Endothelial cell of umbilical vein (primary cell): ENCODE data around the gene WNK4. TPM values are rescaled to one million over a fixed set of nuclear protein-coding genes. Genes with fewer than 3 reads are reported as not detected.
A peak's percentile ranks its signal among the peaks of the same experiment; 100 is the strongest.

Source experiments
- BruUV-seq: library from RNA; stranded (reverse); fragments of 400-500 nt; replicated peaks from 2 replicates; lab custom pipeline; 2021; lab: Mats Ljungman, UMichigan
- CTCF ChIA-PET: fragments of 300-600, 350-600 bp; sonication (Branson Sonifier 250); formaldehyde crosslinking; loops from one replicate; lab custom pipeline; 2021; ENCODE audit warnings: antibody characterized with exemption, inconsistent platforms; lab: Charles Lee
- POLR2A ChIA-PET: fragments of 300-600, 350-600 bp; sonication (Branson Sonifier 250); formaldehyde crosslinking; loops from one replicate; lab custom pipeline; 2021; ENCODE audit warnings: antibody characterized with exemption, inconsistent platforms; lab: Charles Lee
- DNase-seq: peaks from one replicate; pipeline ENCODE4 v3.0.0-alpha.2; 2011; ENCODE audit warnings: low read depth, low spot score
- FAIRE-seq: peaks from 2 replicates; lab custom pipeline; 2011; peaks lifted over from hg19 to GRCh38; lab: Jason Lieb, UNC
- H2AFZ ChIP-seq: 2 replicates; pipeline ENCODE4 v1.6.0; 2012; ENCODE audit warnings: low read depth, low read length, control low read depth, inconsistent platforms
- H3K27ac ChIP-seq: 2 replicates; pipeline ENCODE4 v1.5.1; 2011; ENCODE audit warnings: low read depth, mild to moderate bottlenecking, control low read depth, low read length, moderate library complexity; ENCODE audit not compliant: insufficient read depth
- H3K27me3 ChIP-seq, 2 experiments: 2 replicates each; pipeline versions ENCODE4 v1.6.0 to v1.6.1; 2011; ENCODE audit warnings: low read length in 2 of 2, mixed read lengths in 1 of 2; ENCODE audit not compliant: control insufficient read depth in 2 of 2, insufficient read depth in 2 of 2
- H3K36me3 ChIP-seq, 2 experiments: 2 replicates in 1 of 2; 3 replicates in 1 of 2; pipeline ENCODE4 v1.5.1; 2011; ENCODE audit warnings: low read length in 2 of 2, mild to moderate bottlenecking in 1 of 2, moderate library complexity in 1 of 2; ENCODE audit not compliant: control insufficient read depth in 2 of 2, insufficient read depth in 2 of 2; ENCODE audit errors: extremely low read depth in 1 of 2
- H3K4me1 ChIP-seq: 3 replicates; pipeline ENCODE4 v1.5.1; 2011; ENCODE audit warnings: mild to moderate bottlenecking, low read length; ENCODE audit not compliant: control insufficient read depth, insufficient read depth; ENCODE audit errors: extremely low read depth
- H3K4me2 ChIP-seq: 2 replicates; pipeline ENCODE4 v1.6.1; 2011; ENCODE audit warnings: low read length, control low read depth, mixed read lengths; ENCODE audit not compliant: insufficient read depth
- H3K4me3 ChIP-seq, 3 experiments: fragments of 200-600 bp in 1 of 3; sonication (generic), shearing (Covaris generic) in 1 of 3; replicated peaks in 1 of 3; 2 replicates each; pipeline ENCODE4 v1.5.1; 2011 to 2016; ENCODE audit warnings: control low read depth in 3 of 3, low read length in 3 of 3, mild to moderate bottlenecking in 2 of 3, inconsistent platforms in 1 of 3, low read depth in 1 of 3, moderate library complexity in 1 of 3; ENCODE audit not compliant: insufficient read depth in 1 of 3
- H3K79me2 ChIP-seq: 2 replicates; pipeline ENCODE4 v1.6.0; 2012; ENCODE audit warnings: low read length, inconsistent platforms; ENCODE audit not compliant: control insufficient read depth, insufficient read depth
- H3K9ac ChIP-seq: replicated peaks from 2 replicates; pipeline ENCODE3; 2011; ENCODE audit warnings: low read length, control low read depth; ENCODE audit not compliant: insufficient read depth; ENCODE audit errors: extremely low read depth
- H3K9me1 ChIP-seq: replicated peaks from 3 replicates; pipeline ENCODE4 v1.6.0; 2011; ENCODE audit warnings: mild to moderate bottlenecking, low read length; ENCODE audit not compliant: control insufficient read depth, insufficient read depth; ENCODE audit errors: extremely low read depth
- H3K9me3 ChIP-seq: replicated peaks from 2 replicates; pipeline ENCODE4 v1.5.1; 2012; ENCODE audit warnings: low read length, inconsistent platforms; ENCODE audit not compliant: control insufficient read depth, insufficient read depth
- H4K20me1 ChIP-seq: replicated peaks from 2 replicates; pipeline ENCODE3; 2011; ENCODE audit warnings: mild to moderate bottlenecking, low read length; ENCODE audit not compliant: control insufficient read depth, insufficient read depth; ENCODE audit errors: extremely low read depth
- CTCF ChIP-seq, 2 donors: IDR thresholded peaks; 1 replicate in 1 of 2; 2 replicates in 1 of 2; pipeline ENCODE4 v1.5.1; 2011; ENCODE audit warnings: low read length in 2 of 2, mild to moderate bottlenecking in 2 of 2, moderate library complexity in 2 of 2, control low read depth in 1 of 2, inconsistent platforms in 1 of 2, low read depth in 1 of 2; ENCODE audit not compliant: insufficient read depth in 1 of 2; ENCODE audit errors: extremely low read depth in 1 of 2
- EZH2 ChIP-seq: IDR thresholded peaks from 2 replicates; pipeline ENCODE4 v1.6.1; 2012; ENCODE audit warnings: borderline replicate concordance, low read depth, mild to moderate bottlenecking, moderate library complexity, low read length, inconsistent platforms; ENCODE audit not compliant: severe bottlenecking
- FOS ChIP-seq: IDR thresholded peaks from 2 replicates; pipeline ENCODE4 v1.6.1; 2011; ENCODE audit warnings: mild to moderate bottlenecking, low read length, moderate library complexity, borderline replicate concordance; ENCODE audit not compliant: insufficient read depth
- GATA2 ChIP-seq: IDR thresholded peaks from 2 replicates; pipeline ENCODE4 v1.7.0; 2011; ENCODE audit warnings: low read depth, mild to moderate bottlenecking, moderate library complexity, mixed read lengths, low read length; ENCODE audit not compliant: insufficient read length, insufficient read depth
- JUN ChIP-seq: IDR thresholded peaks from 2 replicates; pipeline ENCODE4 v1.6.1; 2011; ENCODE audit warnings: borderline replicate concordance, low read depth; ENCODE audit not compliant: insufficient read length, insufficient read depth
- MAX ChIP-seq: IDR thresholded peaks from 2 replicates; pipeline ENCODE4 v1.6.1; 2011; ENCODE audit not compliant: insufficient read depth, insufficient read length
- MYC ChIP-seq: IDR thresholded peaks from one replicate; pipeline ENCODE4 v1.6.1; 2011; ENCODE audit warnings: mild to moderate bottlenecking, low read depth, low read length
- POLR2A ChIP-seq: IDR thresholded peaks from 2 replicates; pipeline ENCODE4 v1.6.1; 2012; ENCODE audit warnings: low read depth, mild to moderate bottlenecking, control low read depth, low read length
- POLR2AphosphoS5 ChIP-seq: IDR thresholded peaks from 2 replicates; pipeline ENCODE4 v1.6.1; 2012; ENCODE audit warnings: low read depth, mild to moderate bottlenecking, control low read depth, low read length, moderate library complexity; ENCODE audit not compliant: insufficient read depth
- dilution Hi-C: fragments of 300-500 bp; cut with MboI; formaldehyde crosslinking; loops from one replicate; pipeline ENCODE4 v1.15.0; 2019; ENCODE audit warnings: low sequenced_read_pairs; ENCODE audit not compliant: extremely low pct_ligation_motif_present
- intact Hi-C: fragments of 100-400 bp; cut with micrococcal nuclease; formaldehyde crosslinking; loops from one replicate; pipeline ENCODE4 v1.10.0; 2022
- polyA plus RNA-seq, 4 experiments: library from polyadenylated mRNA; depleted of rRNA in 3 of 4; stranded (reverse) in 3 of 4; unstranded in 1 of 4; fragments of >200 nt; gene quantifications; 2 replicates each; pipeline versions ENCODE4 v1.2.1 to v1.2.3, GENCODE V29; 2011 to 2012; ENCODE audit warnings: missing spikeins in 1 of 4
- total RNA-seq: library from RNA; stranded (reverse); gene quantifications from 2 replicates; pipeline ENCODE4 v1.2.3, GENCODE V29; 2021

Gene WNK4
- total and polyA plus RNA-seq, 2 donors (not counting 3 experiments of a cell fraction or from before 2014, with no cell fraction given): 0.84 to 1.9 TPM

- ChIA-PET POLR2A (no interaction called here), CTCF (interaction anchor here (0.5 to 3.0 kb wide), 6 partner anchors 9 to 165 kb away, joined by 3 to 18 read pairs (median 4); partner anchors contain the start of genes BECN1 and RPL27)
- H3K36me3 ChIP-seq: peaks cover 8 to 9% of the 10 kb centered on the region in 2 experiments
- H3K9ac ChIP-seq: peak within 1 kb of the TSS; percentile 86
- peaks cover 0 to 4% of the 10 kb centered on the region in 2 experiments for H3K27me3 ChIP-seq
- H3K27ac ChIP-seq: peak within 1 kb of the TSS; percentile 71
- peak within 1 kb of the TSS; percentile 73 for H3K4me2 ChIP-seq
- TF ChIP-seq MYC (peak; percentile 99), MAX (peak; percentile 98), JUN (no peak), EZH2 (no peak), POLR2A (peak; percentile 91), GATA2 (no peak), CTCF (IDR thresholded peaks at IDR 0.05; ENCODE audit: extremely low read depth in 1 of 2, insufficient read depth in 1 of 2, low read depth in 1 of 2, low read length in 2 of 2) (no peak), POLR2AphosphoS5 (peak; percentile 94), FOS (no peak)
- H3K9me3 ChIP-seq: no peaks in the 10 kb centered on the region
- DNase-seq (peak; percentile 91), FAIRE-seq (peak; percentile 76)
- peak within 1 kb of the TSS; percentile 58 to 81 (median 80) for H3K4me3 ChIP-seq
- dilution Hi-C loops: no loop called here
- intact Hi-C loops: loop anchor here (1.0 kb wide), 1 partner anchor 35 kb away; the partner anchor contains the start of genes CNTD1 and COA3
- peaks cover 17% of the 10 kb centered on the region for H3K4me1 ChIP-seq
- H4K20me1 ChIP-seq: no peaks in the 10 kb centered on the region
- peak within 1 kb of the TSS; percentile 68 for H2AFZ ChIP-seq
- H3K9me1 ChIP-seq: no peaks in the 10 kb centered on the region
- BruUV-seq: TSS peak; percentile 89
- H3K79me2 ChIP-seq: peaks cover 26% of the 10 kb centered on the region
These were observed 52.7 kb downstream of the WNK4 start, which contains the start of gene PSME3 for GRCh38 chr17:42832934-42833766. PSME3 (plus strand) TSS chr17:42833397; CDS start chr17:42833632, 235 bp downstream.
